WTC11 (cell line): ENCODE results near the gene ZBTB16. TPM values are rescaled to one million over a fixed set of nuclear protein-coding genes. Genes with fewer than 3 reads are reported as not detected.

Experiments used
- ATAC-seq: fragments of 200-7000 bp; cut with Tn5 transposase; 2 replicates; pipeline ENCODE4 v1.10.0; 2021; ENCODE audit warnings: mild to moderate bottlenecking, moderate library complexity
- CTCF ChIA-PET: fragments of 300-600 bp; sonication (Branson Sonifier 250); formaldehyde crosslinking; loops from one replicate; lab custom pipeline; 2021; ENCODE audit warnings: antibody characterized with exemption; lab: Charles Lee
- POLR2A ChIA-PET: fragments of 350-600 bp; sonication (Branson Sonifier 250); formaldehyde crosslinking; loops from one replicate; lab custom pipeline; 2021; ENCODE audit warnings: antibody characterized with exemption; lab: Charles Lee
- DNase-seq: peaks from one replicate; pipeline ENCODE4 v3.0.0; 2021; ENCODE audit warnings: low spot score
- H3K27ac Mint-ChIP-seq: 2 replicates; pipeline ENCODE4 v1.8.0; 2021; ENCODE audit warnings: mixed read lengths
- H3K27me3 Mint-ChIP-seq: 2 replicates; pipeline ENCODE4 v1.8.0; 2021; ENCODE audit warnings: low read depth, mild to moderate bottlenecking, moderate library complexity, mixed read lengths
- H3K36me3 Mint-ChIP-seq: 2 replicates; pipeline ENCODE4 v1.8.0; 2021; ENCODE audit warnings: mixed read lengths
- H3K4me1 Mint-ChIP-seq: 2 replicates; pipeline ENCODE4 v1.8.0; 2022; ENCODE audit warnings: mixed read lengths
- H3K4me3 Mint-ChIP-seq: 2 replicates; pipeline ENCODE4 v1.8.0; 2021; ENCODE audit warnings: mild to moderate bottlenecking, moderate library complexity, mixed read lengths
- H3K9me3 Mint-ChIP-seq: 2 replicates; pipeline ENCODE4 v1.8.0; 2021; ENCODE audit warnings: mixed read lengths
- ATF3 ChIP-seq: sonication (generic); formaldehyde crosslinking; conservative IDR thresholded peaks from 2 replicates; pipeline ENCODE4 v1.8.1; 2022; ENCODE audit warnings: mild to moderate bottlenecking, missing genetic modification reagents
- E2F1 ChIP-seq: sonication (generic); formaldehyde crosslinking; IDR thresholded peaks from 2 replicates; pipeline ENCODE4 v1.8.0; 2022; ENCODE audit warnings: mild to moderate bottlenecking, missing genetic modification reagents
- ESRRA ChIP-seq: sonication (generic); formaldehyde crosslinking; IDR thresholded peaks from 2 replicates; pipeline ENCODE4 v1.8.1; 2022; ENCODE audit warnings: mild to moderate bottlenecking, missing genetic modification reagents, borderline replicate concordance
- NR1H2 ChIP-seq: sonication (generic); formaldehyde crosslinking; IDR thresholded peaks from 2 replicates; pipeline ENCODE4 v1.9.0; 2021; ENCODE audit warnings: mild to moderate bottlenecking, moderate library complexity, missing genetic modification reagents
- NR2C2 ChIP-seq: sonication (generic); formaldehyde crosslinking; IDR thresholded peaks from 2 replicates; pipeline ENCODE4 v1.8.0; 2022; ENCODE audit warnings: mild to moderate bottlenecking, missing genetic modification reagents
- STAT6 ChIP-seq: sonication (generic); formaldehyde crosslinking; conservative IDR thresholded peaks from 2 replicates; pipeline ENCODE4 v1.8.1; 2023; ENCODE audit warnings: mild to moderate bottlenecking, low read depth, missing genetic modification reagents, moderate library complexity
- USF2 ChIP-seq: sonication (generic); formaldehyde crosslinking; IDR thresholded peaks from 2 replicates; pipeline ENCODE4 v1.8.1; 2023; ENCODE audit warnings: mild to moderate bottlenecking, missing genetic modification reagents, moderate library complexity
- ZNF281 ChIP-seq: sonication (generic); formaldehyde crosslinking; IDR thresholded peaks from 2 replicates; pipeline ENCODE4 v1.8.0; 2023; ENCODE audit warnings: mild to moderate bottlenecking, missing genetic modification reagents
- total RNA-seq: library from RNA; stranded (reverse); gene quantifications from 3 replicates; pipeline ENCODE4 v1.2.3, GENCODE V29; 2021
- TF ChIP-seq, protein P1 (sequence below): sonication (generic); formaldehyde crosslinking; IDR thresholded peaks from 2 replicates; pipeline ENCODE4 v1.8.0; 2022; ENCODE audit warnings: missing genetic modification reagents

ZBTB16 gene
- total RNA-seq, 1 experiment from 2014 or later: 0.57 TPM

DNA sequence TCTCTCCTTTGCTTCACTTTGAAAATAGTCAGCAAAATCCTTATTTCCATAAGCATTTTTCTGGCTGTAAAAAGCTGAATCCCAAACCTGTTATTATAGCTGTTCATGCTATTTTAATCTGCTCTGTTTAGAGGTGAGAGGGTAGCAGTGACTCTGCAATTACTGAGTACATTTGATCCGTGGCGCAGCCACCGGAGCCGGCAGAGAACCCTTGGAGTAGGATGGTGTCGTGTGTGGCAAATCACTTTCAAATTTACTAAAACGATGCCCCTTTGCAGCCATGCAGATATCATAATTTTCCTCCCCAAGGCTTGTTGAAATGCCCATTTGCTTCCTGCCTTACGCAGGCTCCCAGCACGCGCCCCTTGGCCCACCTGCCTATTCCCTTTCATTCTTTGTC is 69.6 kb downstream of the ZBTB16 start:
- H3K9me3 Mint-ChIP-seq: peaks cover 12% of the 10 kb centered on the region
- ATAC-seq (no peak), DNase-seq (no peak)
- H3K4me3 Mint-ChIP-seq: no peak overlapping the region
- H3K27ac Mint-ChIP-seq: no peak overlapping the region
- TF ChIP-seq STAT6 (no peak), E2F1 (CRISPR knock-in tag) (no peak), USF2 (CRISPR knock-in tag) (no peak), ZNF281 (no peak), NR2C2 (CRISPR knock-in tag) (no peak)
- TF ChIP-seq, all 79 proteins: peak for 0
- H3K4me1 Mint-ChIP-seq: peaks cover 4% of the 10 kb centered on the region; the same call in 1 of the 2 replicates
- no peaks in the 10 kb centered on the region; the same call in 1 of the 2 replicates for H3K27me3 Mint-ChIP-seq
- ChIA-PET CTCF (no interaction called here), POLR2A (no interaction called here)
- no peaks in the 10 kb centered on the region for H3K36me3 Mint-ChIP-seq

DNA sequence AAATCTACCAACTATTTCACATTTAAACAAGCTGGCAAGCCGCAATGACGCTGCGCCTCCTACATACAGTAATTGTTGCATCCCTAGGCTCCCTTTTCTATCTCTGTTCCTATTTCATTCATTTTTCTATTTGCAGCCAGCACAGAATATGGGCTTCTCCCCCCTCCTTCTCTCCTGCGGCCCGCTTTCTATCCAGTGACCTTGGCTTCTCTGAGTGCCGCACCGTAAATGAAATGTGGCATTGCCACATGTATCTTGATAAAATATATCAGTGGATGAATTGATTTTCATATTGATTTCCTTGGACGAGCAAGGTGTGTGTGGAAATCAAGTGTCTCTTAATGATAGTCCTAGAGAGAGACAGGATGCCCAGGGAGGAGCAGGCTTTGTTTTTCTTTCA is 70.2 kb downstream of the ZBTB16 start:
- Mint-ChIP-seq H3K9me3 (peaks cover 12% of the 10 kb centered on the region), H3K27me3 (no peaks in the 10 kb centered on the region; the same call in 1 of the 2 replicates), H3K4me1 (peaks cover 4% of the 10 kb centered on the region; the same call in 1 of the 2 replicates), H3K36me3 (no peaks in the 10 kb centered on the region)
- ATAC-seq: no peak
- POLR2A ChIA-PET: no interaction called here
- TF ChIP-seq STAT6 (no peak), NR1H2 (CRISPR knock-in tag) (no peak), ATF3 (CRISPR knock-in tag) (no peak), ESRRA (CRISPR knock-in tag) (no peak)
- TF ChIP-seq, protein P1, sequence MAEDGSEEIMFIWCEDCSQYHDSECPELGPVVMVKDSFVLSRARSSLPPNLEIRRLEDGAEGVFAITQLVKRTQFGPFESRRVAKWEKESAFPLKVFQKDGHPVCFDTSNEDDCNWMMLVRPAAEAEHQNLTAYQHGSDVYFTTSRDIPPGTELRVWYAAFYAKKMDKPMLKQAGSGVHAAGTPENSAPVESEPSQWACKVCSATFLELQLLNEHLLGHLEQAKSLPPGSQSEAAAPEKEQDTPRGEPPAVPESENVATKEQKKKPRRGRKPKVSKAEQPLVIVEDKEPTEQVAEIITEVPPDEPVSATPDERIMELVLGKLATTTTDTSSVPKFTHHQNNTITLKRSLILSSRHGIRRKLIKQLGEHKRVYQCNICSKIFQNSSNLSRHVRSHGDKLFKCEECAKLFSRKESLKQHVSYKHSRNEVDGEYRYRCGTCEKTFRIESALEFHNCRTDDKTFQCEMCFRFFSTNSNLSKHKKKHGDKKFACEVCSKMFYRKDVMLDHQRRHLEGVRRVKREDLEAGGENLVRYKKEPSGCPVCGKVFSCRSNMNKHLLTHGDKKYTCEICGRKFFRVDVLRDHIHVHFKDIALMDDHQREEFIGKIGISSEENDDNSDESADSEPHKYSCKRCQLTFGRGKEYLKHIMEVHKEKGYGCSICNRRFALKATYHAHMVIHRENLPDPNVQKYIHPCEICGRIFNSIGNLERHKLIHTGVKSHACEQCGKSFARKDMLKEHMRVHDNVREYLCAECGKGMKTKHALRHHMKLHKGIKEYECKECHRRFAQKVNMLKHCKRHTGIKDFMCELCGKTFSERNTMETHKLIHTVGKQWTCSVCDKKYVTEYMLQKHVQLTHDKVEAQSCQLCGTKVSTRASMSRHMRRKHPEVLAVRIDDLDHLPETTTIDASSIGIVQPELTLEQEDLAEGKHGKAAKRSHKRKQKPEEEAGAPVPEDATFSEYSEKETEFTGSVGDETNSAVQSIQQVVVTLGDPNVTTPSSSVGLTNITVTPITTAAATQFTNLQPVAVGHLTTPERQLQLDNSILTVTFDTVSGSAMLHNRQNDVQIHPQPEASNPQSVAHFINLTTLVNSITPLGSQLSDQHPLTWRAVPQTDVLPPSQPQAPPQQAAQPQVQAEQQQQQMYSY: no peak
- TF ChIP-seq, all 79 proteins: peak for 0
- CTCF ChIA-PET: no interaction called here
- H3K27ac Mint-ChIP-seq: no peak overlapping the region
- DNase-seq: no peak
- H3K4me3 Mint-ChIP-seq: no peak overlapping the region
